Heart left ventricle (tissue), 13 donors: ENCODE results near the gene PHACTR3.

Experiments used
- CTCF ChIP-seq, 12 donors: fragments of 200-600 bp; sonication (generic) in 4 of 12; IDR thresholded peaks; one replicate each; pipeline versions ENCODE4 v1.5.0 to v1.8.0; 2018 to 2022; ENCODE audit warnings: antibody characterized with exemption in 12 of 12, mild to moderate bottlenecking in 5 of 12
- POLR2A ChIP-seq, 2 donors: fragments of 450-650 bp; IDR thresholded peaks; one replicate each; pipeline ENCODE4 v1.6.1; 2017; ENCODE audit warnings: antibody characterized with exemption in 2 of 2, mild to moderate bottlenecking in 2 of 2, moderate library complexity in 2 of 2
- donor health status: ischemic (EF 13 %, LVEDD 7.1; RV severe dilation, severe dysfunction).
- donor health status: DM: no; HTN: yes; CAD: no.
- donor health status: DM: no; HTN: no; CAD: no.
- donor health status: ischemic (EF 25% LVEDD 6.9; RV normal size, moderate dysfunction).
- donor health status: ischemic (EF 25% LVEDD 5.7; RV mildly dilated, moderate dysfunction).
- donor health status: ischemic (EF 35%, LVEDD 5.7; RV mildly dilated, moderate dysfunction).
- donor health status: nonischemic (EF 11% LVEDD 7.7; RV severe dilation, severe dysfunction).
- donor health status: DM: yes; HTN: yes; CAD: no.
- donor health status: PGD.
- donor health status: ischemic (EF 29% LVEDD 5.4; RV normal size, mild dysfunction).
- donor health status: nonischemic (EF 23%, LVEDD 6.1; RV moderate dilation, normal function).

GRCh38 chr20:59571151-59571550 lies 33.2 kb upstream of the PHACTR3 start:
- no peak for TF ChIP-seq CTCF (IDR thresholded peaks at IDR 0.05)
- TF ChIP-seq POLR2A (IDR thresholded peaks at IDR 0.05) = no peak
